Ectodermal cell (in vitro differentiated cells): Measurements from ENCODE around the gene TMEM259.

ENCODE experiments used
- H3K27ac ChIP-seq: 2 replicates; pipeline ENCODE4 v1.7.0; 2013; ENCODE audit warnings: mild to moderate bottlenecking, low read depth, low read length; ENCODE audit not compliant: insufficient read depth, poor library complexity, severe bottlenecking
- H3K27me3 ChIP-seq: 2 replicates; pipeline ENCODE4 v1.7.0; 2013; ENCODE audit warnings: mild to moderate bottlenecking, low read length; ENCODE audit not compliant: insufficient read depth, control insufficient read depth, poor library complexity, severe bottlenecking
- H3K36me3 ChIP-seq: one replicate; pipeline ENCODE4 v1.7.0; 2013; ENCODE audit warnings: low read length; ENCODE audit not compliant: control insufficient read depth, insufficient read depth
- H3K4me1 ChIP-seq: one replicate; pipeline ENCODE4 v1.7.0; 2013; ENCODE audit warnings: low read length; ENCODE audit not compliant: control insufficient read depth, insufficient read depth
- H3K4me3 ChIP-seq: 2 replicates; pipeline ENCODE4 v1.7.0; 2013; ENCODE audit warnings: low read depth, low read length, control low read depth; ENCODE audit not compliant: insufficient read depth
- H3K9me3 ChIP-seq: 2 replicates; pipeline ENCODE4 v1.7.0; 2013; ENCODE audit warnings: mild to moderate bottlenecking, low read length, moderate library complexity; ENCODE audit not compliant: control insufficient read depth
- WGBS, 2 experiments: methylation state at CpG; one replicate each; pipeline ENCODE4 v1.1.7; 2013; ENCODE audit warnings: missing lambda C conversion rate in 2 of 2; 5-methylcytosine and 5-hydroxymethylcytosine counted together

TMEM259 gene

DNA sequence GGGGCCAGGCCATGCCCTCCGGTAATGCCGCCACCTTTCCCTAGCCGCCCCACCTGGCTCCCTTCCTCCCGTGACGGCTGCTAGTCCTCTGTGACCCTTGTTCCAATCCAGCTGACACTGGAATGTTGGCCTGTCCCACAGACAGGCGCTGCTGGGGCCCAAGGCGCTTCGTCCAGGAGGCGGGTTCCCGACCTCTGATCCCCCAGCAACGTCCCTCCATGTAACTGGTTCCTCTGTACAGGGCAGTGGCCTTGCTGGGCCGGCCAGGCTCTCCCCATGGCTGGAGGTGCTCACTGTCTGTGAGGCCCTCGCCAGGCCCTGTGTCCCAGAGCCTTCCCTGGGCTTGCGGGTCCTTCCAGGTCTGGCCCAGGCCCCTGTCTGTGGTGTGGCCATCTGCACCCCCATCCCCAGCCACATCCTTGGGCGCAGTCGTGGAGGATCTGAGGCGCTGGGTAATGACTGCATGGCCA is 27.5 kb downstream of the TMEM259 start:
- Histone ChIP-seq H3K9me3 (no peaks in the 10 kb centered on the region), H3K27ac (no peak overlapping the region)
- WGBS, 2 experiments, result 93 to 95% methylated on average over 17 of the region's 17 CpGs

GRCh38 chr19:992670-993055 is 28.3 kb downstream of the TMEM259 start:
- Histone ChIP-seq H3K27ac (no peak overlapping the region), H3K36me3 (peaks cover 11% of the 10 kb centered on the region), H3K9me3 (no peaks in the 10 kb centered on the region), H3K4me3 (no peak overlapping the region), H3K4me1 (peaks cover 4% of the 10 kb centered on the region), H3K27me3 (peaks cover 20% of the 10 kb centered on the region)
- WGBS, 2 experiments, result 95 to 96% methylated on average over 13 of the region's 13 CpGs

More for the DNA sequence above, 27.5 kb downstream of the TMEM259 start:
- Histone ChIP-seq H3K36me3 (peaks cover 11% of the 10 kb centered on the region), H3K4me1 (peaks cover 4% of the 10 kb centered on the region), H3K4me3 (no peak overlapping the region), H3K27me3 (peaks cover 28% of the 10 kb centered on the region)

GRCh38 chr19:991932-992669 is 28.8 kb downstream of the TMEM259 start:
- no peaks in the 10 kb centered on the region for H3K9me3 ChIP-seq
- H3K36me3 ChIP-seq, result peaks cover 16% of the 10 kb centered on the region
- H3K4me1 ChIP-seq, result peaks cover 4% of the 10 kb centered on the region
- peaks cover 15% of the 10 kb centered on the region for H3K27me3 ChIP-seq
- H3K4me3 ChIP-seq, result no peak overlapping the region
- H3K27ac ChIP-seq, result no peak overlapping the region
- 95% methylated on average over 42 of the region's 42 CpGs for WGBS, 2 experiments

DNA sequence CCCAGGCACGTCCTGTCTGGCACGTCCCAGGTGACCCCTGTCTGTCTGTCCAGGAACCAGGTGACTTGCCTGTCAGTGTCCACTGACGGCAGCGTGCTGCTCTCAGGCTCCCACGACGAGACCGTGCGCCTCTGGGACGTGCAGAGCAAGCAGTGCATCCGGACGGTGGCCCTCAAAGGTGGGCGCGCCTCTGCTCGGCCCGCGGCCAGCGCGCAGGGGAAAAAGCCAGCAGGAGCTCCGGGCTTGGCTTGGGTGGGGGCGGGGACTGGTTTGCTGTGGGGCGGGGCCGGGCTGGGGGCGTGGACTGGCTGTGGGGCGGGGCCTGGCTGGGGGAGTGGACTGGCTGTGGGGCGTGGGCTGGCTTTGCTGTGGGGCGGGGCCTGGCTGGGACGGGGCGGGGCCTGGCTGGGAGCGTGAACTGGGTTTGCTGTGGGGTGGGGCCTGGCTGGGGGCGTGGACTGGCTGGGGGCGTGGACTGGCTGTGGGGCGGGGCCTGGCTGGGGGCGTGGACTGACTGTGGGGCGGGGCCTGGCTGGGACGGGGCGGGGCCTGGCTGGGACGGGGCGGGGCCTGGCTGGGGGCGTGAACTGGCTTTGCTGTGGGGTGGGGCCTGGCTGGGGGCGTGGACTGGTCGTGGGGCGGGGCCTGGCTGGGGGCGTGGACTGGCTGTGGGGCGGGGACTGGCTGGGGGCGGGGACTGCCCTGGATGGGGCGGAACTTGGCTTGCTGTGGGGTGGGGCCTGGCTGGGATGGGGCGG is 29.6 kb downstream of the TMEM259 start:
- Histone ChIP-seq H3K36me3 (peaks cover 23% of the 10 kb centered on the region), H3K27me3 (peaks cover 7% of the 10 kb centered on the region), H3K9me3 (no peaks in the 10 kb centered on the region), H3K27ac (no peak overlapping the region), H3K4me3 (no peak overlapping the region), H3K4me1 (peaks cover 4% of the 10 kb centered on the region)
- 88 to 90% methylated on average over 42 to 44 of the region's 47 CpGs for WGBS, 2 experiments

DNA sequence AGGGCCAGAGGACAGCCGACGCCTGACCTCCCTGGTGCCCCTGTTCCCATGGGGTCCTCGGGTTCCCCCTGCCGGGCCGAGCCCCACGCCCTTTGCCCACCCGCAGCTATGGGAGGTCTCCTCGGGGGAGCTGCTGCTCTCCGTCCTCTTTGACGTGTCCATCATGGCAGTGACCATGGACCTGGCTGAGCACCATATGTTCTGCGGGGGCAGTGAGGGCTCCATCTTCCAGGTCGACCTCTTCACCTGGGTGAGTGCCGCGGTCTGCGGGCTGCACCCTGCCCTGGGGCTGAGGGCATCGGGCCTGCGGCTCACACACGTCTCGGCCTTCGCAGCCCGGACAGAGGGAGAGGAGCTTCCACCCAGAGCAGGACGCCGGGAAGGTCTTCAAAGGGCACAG is 30.2 kb downstream of the TMEM259 start:
- Histone ChIP-seq H3K9me3 (no peaks in the 10 kb centered on the region), H3K4me3 (no peak overlapping the region), H3K4me1 (no peaks in the 10 kb centered on the region), H3K36me3 (peaks cover 29% of the 10 kb centered on the region), H3K27ac (no peak overlapping the region), H3K27me3 (peaks cover 1% of the 10 kb centered on the region)
- WGBS, 2 experiments, result 92% methylated on average over 23 of the region's 23 CpGs

DNA sequence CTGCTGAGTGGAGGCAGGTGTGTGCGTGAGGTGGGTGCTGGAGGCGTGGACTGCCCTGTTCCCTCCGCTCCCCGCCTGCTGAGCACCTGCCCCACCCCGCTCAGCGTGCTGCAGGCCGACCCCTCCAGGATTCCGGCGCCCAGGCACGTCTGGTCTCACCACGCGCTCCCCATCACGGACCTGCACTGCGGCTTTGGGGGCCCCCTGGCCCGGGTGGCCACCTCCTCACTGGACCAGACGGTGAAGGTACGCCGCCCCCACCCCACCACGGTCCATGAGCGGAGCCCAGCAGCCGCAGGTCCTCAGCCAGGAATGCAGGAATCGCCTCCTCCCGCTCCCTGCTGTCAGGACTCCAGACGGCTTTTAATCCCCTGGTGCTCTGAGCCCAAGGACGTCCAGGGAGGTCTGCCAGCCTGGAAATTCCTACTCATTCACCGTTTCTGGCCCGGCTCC is 30.8 kb downstream of the TMEM259 start:
- H3K4me1 ChIP-seq, result no peaks in the 10 kb centered on the region
- H3K27ac ChIP-seq, result no peak overlapping the region
- H3K36me3 ChIP-seq, result peaks cover 31% of the 10 kb centered on the region
- no peak overlapping the region for H3K4me3 ChIP-seq
- no peaks in the 10 kb centered on the region for H3K27me3 ChIP-seq
- WGBS, 2 experiments, result 83 to 84% methylated on average over 27 of the region's 27 CpGs
- H3K9me3 ChIP-seq, result no peaks in the 10 kb centered on the region

GRCh38 chr19:989381-990081 is 31.4 kb downstream of the TMEM259 start:
- H3K27ac ChIP-seq, result no peak overlapping the region
- H3K4me1 ChIP-seq, result no peaks in the 10 kb centered on the region
- H3K9me3 ChIP-seq, result no peaks in the 10 kb centered on the region
- WGBS, 2 experiments, result 90% methylated on average over 25 of the region's 25 CpGs
- H3K36me3 ChIP-seq, result peaks cover 31% of the 10 kb centered on the region
- no peak overlapping the region for H3K4me3 ChIP-seq
- H3K27me3 ChIP-seq, result no peaks in the 10 kb centered on the region

DNA sequence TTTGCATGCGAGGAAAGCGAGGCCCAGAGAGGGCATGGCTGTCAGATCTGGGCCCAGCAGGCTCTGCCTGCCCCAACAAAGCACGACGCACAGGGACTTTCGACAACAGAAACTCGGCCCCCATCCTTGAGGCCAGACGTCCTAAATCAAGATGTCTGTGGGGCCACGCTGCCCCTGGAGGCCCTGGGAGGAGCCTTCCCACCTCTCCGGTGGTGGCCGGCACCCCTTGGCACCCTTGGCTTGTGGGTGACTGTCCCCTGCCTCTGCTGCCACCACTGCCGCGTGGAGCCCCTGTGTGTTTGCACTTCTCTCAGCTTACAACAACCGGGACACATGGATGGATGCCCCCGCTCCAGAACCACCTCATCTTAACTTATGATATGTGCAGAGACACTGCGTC is 32.4 kb downstream of the TMEM259 start:
- peaks cover 31% of the 10 kb centered on the region for H3K36me3 ChIP-seq
- 87 to 89% methylated on average over 15 of the region's 15 CpGs for WGBS, 2 experiments

DNA sequence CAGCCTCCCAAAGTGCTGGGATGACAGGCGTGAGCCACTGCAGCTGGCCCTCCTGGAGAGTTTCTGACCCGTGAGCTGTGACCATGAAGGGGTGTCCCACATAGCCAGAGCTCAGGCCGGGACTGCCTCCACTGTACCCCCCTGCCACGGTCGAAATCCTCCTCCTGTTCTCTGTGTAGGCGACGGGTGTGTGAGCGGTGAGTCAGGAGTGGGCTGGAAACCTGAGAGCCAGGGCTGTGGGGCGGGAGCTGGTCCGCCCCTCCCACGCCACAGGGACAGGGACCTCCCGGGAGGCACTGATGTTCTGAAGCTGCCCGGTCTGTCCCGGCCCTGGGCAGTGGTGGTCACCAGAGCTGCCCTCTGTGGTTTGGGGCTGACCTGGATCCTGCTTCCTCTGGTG is 32.8 kb downstream of the TMEM259 start:
- H3K36me3 ChIP-seq, result peaks cover 31% of the 10 kb centered on the region

More for the DNA sequence above, 32.4 kb downstream of the TMEM259 start:
- Histone ChIP-seq H3K4me1 (no peaks in the 10 kb centered on the region), H3K27me3 (no peaks in the 10 kb centered on the region), H3K27ac (no peak overlapping the region), H3K9me3 (no peaks in the 10 kb centered on the region), H3K4me3 (no peak overlapping the region)

DNA sequence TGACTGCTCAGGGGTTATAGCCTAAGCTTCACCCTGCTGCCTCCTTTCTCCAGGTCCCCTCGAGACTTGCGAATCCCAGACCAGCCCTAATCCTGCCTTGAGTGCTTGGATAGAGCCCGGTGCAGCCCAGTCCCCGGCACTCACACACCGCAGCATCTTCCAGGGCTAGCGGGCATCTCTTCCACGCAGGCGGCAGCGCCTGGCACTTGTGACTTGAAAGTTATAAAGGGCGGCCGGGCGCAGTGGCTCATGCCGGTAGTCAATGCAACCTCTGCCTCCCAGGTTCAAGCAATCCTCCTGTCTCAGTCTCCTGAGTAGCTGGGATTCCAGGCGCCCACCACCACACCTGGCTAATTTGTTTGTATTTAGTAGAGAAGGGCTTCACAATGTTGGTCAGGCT is 34.8 kb downstream of the TMEM259 start:
- Histone ChIP-seq H3K27ac (no peak overlapping the region), H3K27me3 (no peaks in the 10 kb centered on the region), H3K36me3 (peaks cover 23% of the 10 kb centered on the region), H3K4me3 (no peak overlapping the region), H3K4me1 (no peaks in the 10 kb centered on the region), H3K9me3 (no peaks in the 10 kb centered on the region)
- 89% methylated on average over 14 of the region's 14 CpGs for WGBS, 2 experiments

More for the DNA sequence above, 32.8 kb downstream of the TMEM259 start:
- Histone ChIP-seq H3K4me3 (no peak overlapping the region), H3K27ac (no peak overlapping the region), H3K27me3 (no peaks in the 10 kb centered on the region), H3K4me1 (no peaks in the 10 kb centered on the region), H3K9me3 (no peaks in the 10 kb centered on the region)
- 76 to 77% methylated on average over 14 of the region's 14 CpGs for WGBS, 2 experiments
